Muscle of back (tissue), 11 donors: Measurements from ENCODE around the gene EXD2. TPM values are rescaled to one million over a fixed set of nuclear protein-coding genes. Genes with fewer than 3 reads are reported as not detected.

Experiments
- DNase-seq, 3 donors: peaks; one replicate each; pipeline versions ENCODE4 v3.0.0 to v3.0.0-alpha.2; 2013
- polyA plus RNA-seq, 10 donors: library from polyadenylated mRNA; unstranded; fragments of 120-200 nt; gene quantifications; one replicate each; pipeline ENCODE4 v1.2.1, GENCODE V29; 2013; ENCODE audit not compliant: insufficient read length in 10 of 10

EXD2 gene
- polyA plus RNA-seq, 10 donors = 12.6 to 20.6 (median 15.9) TPM

GRCh38 chr14:69247676-69248440, 56.6 kb downstream of the EXD2 start:
- peak; percentile 81 to 95 (median 92) for DNase-seq

GRCh38 chr14:69249603-69250002, 58.3 kb downstream of the EXD2 start:
- no peak for DNase-seq

- DNase-seq = no peak
These were observed 61.6 kb downstream of the EXD2 start for GRCh38 chr14:69252851-69253250.

GRCh38 chr14:69259168-69259526, 67.8 kb downstream of the EXD2 start:
- no peak for DNase-seq

GRCh38 chr14:69259527-69260189, 68.4 kb downstream of the EXD2 start, which contains the start of gene GALNT16:
TSS of gene GALNT16 (plus strand) at chr14:69260158. CDS start at chr14:69260291, 133 bp downstream.
- DNase-seq = peak; percentile 21 to 88 (median 72)

- peak; percentile 26 to 75 (median 51) for DNase-seq
These were observed 69.0 kb downstream of the EXD2 start for GRCh38 chr14:69260190-69260860.

- peak in 2 of 3 donors; percentile 48 to 78 for DNase-seq
These were observed 69.7 kb downstream of the EXD2 start for GRCh38 chr14:69260861-69261564.

- DNase-seq = peak in 1 of 3 donors; percentile 32
These were observed 70.5 kb downstream of the EXD2 start for GRCh38 chr14:69261761-69262331.

GRCh38 chr14:69262516-69262915, 71.2 kb downstream of the EXD2 start:
- no peak for DNase-seq

- DNase-seq = peak; percentile 61 to 90 (median 67)
These were observed 72.1 kb downstream of the EXD2 start for GRCh38 chr14:69263364-69263763.

- DNase-seq = no peak
These were observed 72.5 kb downstream of the EXD2 start for GRCh38 chr14:69263771-69264170.

- DNase-seq = no peak
These were observed 75.5 kb downstream of the EXD2 start for GRCh38 chr14:69266572-69267345.

- no peak for DNase-seq
These were observed 76.2 kb downstream of the EXD2 start for GRCh38 chr14:69267492-69267891.

GRCh38 chr14:69268223-69268622, 76.9 kb downstream of the EXD2 start:
- no peak for DNase-seq

- no peak for DNase-seq
These were observed 77.5 kb downstream of the EXD2 start for GRCh38 chr14:69268763-69269162.

GRCh38 chr14:69269381-69269780, 78.1 kb downstream of the EXD2 start:
- no peak for DNase-seq

- DNase-seq = no peak
These were observed 78.8 kb downstream of the EXD2 start for GRCh38 chr14:69270097-69270496.

GRCh38 chr14:69270795-69271708, 79.8 kb downstream of the EXD2 start:
- no peak for DNase-seq

GRCh38 chr14:69274321-69274720, 83.0 kb downstream of the EXD2 start:
- DNase-seq = no peak

- no peak for DNase-seq
These were observed 84.0 kb downstream of the EXD2 start for GRCh38 chr14:69275331-69275730.
